ENCODE results near the gene IL1B. TPM values are rescaled to one million over a fixed set of nuclear protein-coding genes. Genes with fewer than 3 reads are reported as not detected.

The IL1B gene
- total RNA-seq, 2 donors from 2014 or later, result not detected

DNA sequence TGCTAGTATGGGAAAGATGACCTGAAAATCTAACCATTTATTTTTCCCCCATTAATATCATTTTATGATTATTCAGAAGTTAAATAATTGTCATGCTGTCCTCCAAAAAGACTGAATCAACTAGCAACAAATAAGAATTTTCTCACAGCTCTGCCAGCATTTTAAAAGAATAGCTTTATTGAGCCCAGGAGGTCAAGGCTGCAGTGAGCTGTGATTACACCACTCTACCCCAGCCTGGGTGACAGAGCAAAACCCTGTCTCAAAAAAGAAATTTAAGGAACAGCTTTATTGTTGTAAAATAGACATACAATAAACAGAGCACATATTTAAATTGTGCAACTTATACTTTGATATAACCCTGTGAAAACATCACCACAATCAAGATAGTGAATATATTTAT is 27.5 kb downstream of the IL1B start:
- H3K4me3 ChIP-seq, result no peak overlapping the region
- intact Hi-C loops (cut with DNase I), result no loop called here
- no peaks in the 10 kb centered on the region for H3K9me3 ChIP-seq
- no peaks in the 10 kb centered on the region for H3K27me3 ChIP-seq (replicated peaks; ENCODE audit: insufficient read depth)
- DNase-seq (ENCODE audit: low spot score), result no peak
- no peak overlapping the region for H3K27ac ChIP-seq
- no peaks in the 10 kb centered on the region for H3K36me3 ChIP-seq
- TF ChIP-seq CTCF (IDR thresholded peaks at IDR 0.05), result no peak
- TF ChIP-seq POLR2A (IDR thresholded peaks at IDR 0.05), result no peak
- TF ChIP-seq POLR2AphosphoS5 (IDR thresholded peaks at IDR 0.05), result no peak
- no peaks in the 10 kb centered on the region for H3K4me1 ChIP-seq (replicated peaks)

GRCh38 chr2:112807233-112807807 is 29.3 kb downstream of the IL1B start:
- intact Hi-C loops (cut with DNase I), result no loop called here
- Histone ChIP-seq H3K27ac (no peak overlapping the region), H3K4me3 (no peak overlapping the region), H3K4me1 (replicated peaks) (no peaks in the 10 kb centered on the region), H3K9me3 (no peaks in the 10 kb centered on the region), H3K27me3 (replicated peaks; ENCODE audit: insufficient read depth) (no peaks in the 10 kb centered on the region), H3K36me3 (no peaks in the 10 kb centered on the region)
- TF ChIP-seq POLR2A (IDR thresholded peaks at IDR 0.05), result no peak
- TF ChIP-seq CTCF (IDR thresholded peaks at IDR 0.05), result no peak
- no peak for TF ChIP-seq POLR2AphosphoS5 (IDR thresholded peaks at IDR 0.05)
- 94% methylated on average over 3 of the region's 3 CpGs for WGBS
- DNase-seq (ENCODE audit: low spot score), result no peak

DNA sequence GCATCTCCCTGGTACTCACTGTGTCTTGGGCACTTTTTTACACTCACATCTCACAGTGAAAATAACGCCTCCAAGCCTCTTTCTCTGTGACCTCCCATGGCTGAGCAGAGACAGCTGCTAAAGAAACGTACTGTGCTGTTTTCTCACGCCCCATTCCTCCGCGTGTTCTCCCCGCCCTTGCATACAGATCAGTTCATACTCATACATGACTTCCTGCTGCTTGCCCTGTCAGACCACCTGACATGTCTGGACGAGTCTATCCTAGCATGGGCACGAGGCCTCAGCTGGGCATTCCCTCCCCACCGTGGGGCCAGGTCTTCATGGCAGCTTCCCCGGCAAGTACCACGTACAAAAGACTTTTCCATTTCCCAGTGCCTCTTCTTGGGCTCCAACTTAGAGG is 31.0 kb downstream of the IL1B start:
- 51% methylated on average over 11 of the region's 11 CpGs for WGBS
- H3K4me1 ChIP-seq (replicated peaks), result no peaks in the 10 kb centered on the region
- H3K36me3 ChIP-seq, result no peaks in the 10 kb centered on the region
- no peak for DNase-seq (ENCODE audit: low spot score)
- no peaks in the 10 kb centered on the region for H3K9me3 ChIP-seq
- no peak overlapping the region for H3K4me3 ChIP-seq
- TF ChIP-seq POLR2AphosphoS5 (IDR thresholded peaks at IDR 0.05) (no peak), CTCF (IDR thresholded peaks at IDR 0.05) (no peak), POLR2A (IDR thresholded peaks at IDR 0.05) (no peak)
- no peaks in the 10 kb centered on the region for H3K27me3 ChIP-seq (replicated peaks; ENCODE audit: insufficient read depth)
- no peak overlapping the region for H3K27ac ChIP-seq
- intact Hi-C loops (cut with DNase I), result no loop called here

GRCh38 chr2:112803691-112804521 is 32.7 kb downstream of the IL1B start:
- WGBS, result 81% methylated on average over 5 of the region's 5 CpGs
- TF ChIP-seq POLR2A (IDR thresholded peaks at IDR 0.05) (no peak), CTCF (IDR thresholded peaks at IDR 0.05) (no peak), POLR2AphosphoS5 (IDR thresholded peaks at IDR 0.05) (no peak)

More at GRCh38 chr2:112803691-112804521, 32.7 kb downstream of the IL1B start:
- Histone ChIP-seq H3K36me3 (no peaks in the 10 kb centered on the region), H3K4me3 (no peak overlapping the region), H3K9me3 (no peaks in the 10 kb centered on the region), H3K27ac (no peak overlapping the region), H3K4me1 (replicated peaks) (no peaks in the 10 kb centered on the region), H3K27me3 (replicated peaks; ENCODE audit: insufficient read depth) (no peaks in the 10 kb centered on the region)
- intact Hi-C loops (cut with DNase I), result no loop called here
- DNase-seq (ENCODE audit: low spot score), result no peak
